Ovary (tissue), 9 donors: Measurements from ENCODE around the gene CPNE4. TPM values are rescaled to one million over a fixed set of nuclear protein-coding genes. Genes with fewer than 3 reads are reported as not detected.

Experiments
- DNase-seq, 5 donors: peaks; one replicate each; pipeline ENCODE4 v3.0.0-alpha.2; 2019 to 2020
- H3K27ac ChIP-seq, 2 donors: fragments of 200-600 bp; one replicate each; pipeline versions ENCODE4 v1.5.1 to v1.8.0; 2019 to 2022
- H3K27me3 ChIP-seq: fragments of 200-600 bp; one replicate; pipeline ENCODE4 v1.8.0; 2022
- H3K36me3 ChIP-seq: fragments of 200-600 bp; sonication (generic); one replicate; pipeline ENCODE4 v1.5.1; 2019
- H3K4me1 ChIP-seq: one replicate; pipeline ENCODE4 v1.8.1; 2013; ENCODE audit warnings: mild to moderate bottlenecking, moderate library complexity; ENCODE audit not compliant: insufficient read depth
- H3K4me3 ChIP-seq: fragments of 200-600 bp; sonication (generic); one replicate; pipeline ENCODE4 v1.5.1; 2017
- H3K9me3 ChIP-seq, 2 donors: fragments of 200-600 bp in 1 of 2; sonication (generic) in 1 of 2; one replicate each; pipeline versions ENCODE4 v1.5.1 to v1.8.1; 2013 to 2019; ENCODE audit warnings: mild to moderate bottlenecking in 1 of 2, moderate library complexity in 1 of 2
- EP300 ChIP-seq: sonication (generic); formaldehyde crosslinking; IDR thresholded peaks from one replicate; pipeline ENCODE4 v1.6.1; 2017; ENCODE audit warnings: antibody characterized with exemption
- POLR2A ChIP-seq: fragments of 450-650 bp; IDR thresholded peaks from one replicate; pipeline ENCODE4 v1.6.1; 2017; ENCODE audit warnings: antibody characterized with exemption, mild to moderate bottlenecking, moderate library complexity
- WGBS, 3 donors: extraction: QIAGEN DNeasy Blood & Tissue Kit in 1 of 3; methylation state at CpG; one replicate each; pipeline versions ENCODE4 v1.1.5 to v1.1.7; 2013 to 2017; 5-methylcytosine and 5-hydroxymethylcytosine counted together
- intact Hi-C, 4 donors: fragments of 100-400 bp; cut with DNase I; formaldehyde crosslinking; loops; one replicate each; pipeline versions ENCODE4 v1.11.0 to v1.15.1; 2022 to 2023
- polyA plus RNA-seq, 2 donors: library from polyadenylated mRNA; stranded (reverse); fragments of 200-250 nt in 1 of 2; fragments of 350-450 nt in 1 of 2; fragmentation: Illumina TruSeq in 1 of 2; extraction: RNeasy Lipid Tissue Mini Kit (QIAGEN cat#74804) in 1 of 2; gene quantifications; one replicate each; pipeline ENCODE4 v1.2.3, GENCODE V29; 2013 to 2014
- total RNA-seq, 7 donors: library from RNA; depleted of rRNA in 2 of 7; stranded (reverse); fragments of >200 nt in 2 of 7; fragmentation: NEBNext Ultra II Directional in 3 of 7; extraction: Animal tissue kit (Norgen Biotek cat#: 25700) in 3 of 7; gene quantifications; one replicate each; pipeline versions ENCODE4 v1.1.0 to v1.2.4, GENCODE V29; 2016 to 2023
- TF ChIP-seq, protein P1 (sequence below), 3 donors: fragments of 450-650 bp in 2 of 3; fragments of 200-600 bp in 1 of 3; IDR thresholded peaks; one replicate each; pipeline versions ENCODE4 v1.5.1 to v1.8.0; 2016 to 2022; ENCODE audit warnings: antibody characterized with exemption in 3 of 3, mild to moderate bottlenecking in 1 of 3
- donor health status: DM: no; HTN: no; CAD: no; lungs with moderate emphysema.
- donor health status: DM: no; HTN: no; CAD: no.
- donor health status: Bipolar disorder and iron deficiency.
- donor health status: DM: yes; HTN: yes; CAD: no.
- donor health status: DM: no; HTN: no; CAD: no.
- donor health status: DM: yes; HTN: yes; CAD: no.

CPNE4 gene
- total and polyA plus RNA-seq, 9 donors = 0.11 to 0.27 (median 0.13) TPM; not detected in 6

DNA sequence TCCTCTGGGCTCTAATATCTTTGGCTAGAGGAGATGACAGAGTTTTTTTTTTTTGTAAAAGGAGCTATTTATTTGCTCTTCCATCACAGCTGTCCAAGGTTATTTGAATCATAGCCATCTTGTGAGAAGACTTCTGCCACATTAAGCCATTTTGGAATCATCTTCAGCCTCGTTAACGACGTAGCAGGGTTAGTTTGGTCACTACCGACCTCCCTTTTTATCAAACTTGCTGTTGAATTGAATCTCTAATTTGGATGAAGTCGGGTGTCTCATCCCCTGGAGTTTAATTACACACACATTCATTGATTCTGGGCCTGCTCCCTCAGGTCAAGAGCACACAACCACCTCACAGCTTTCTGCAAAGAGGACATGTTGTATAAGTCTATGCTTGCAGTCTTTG lies 238.7 kb downstream of the CPNE4 start:
- WGBS, 3 donors = 49 to 56% (median 52%) methylated on average over 5 of the region's 5 CpGs
- H3K27me3 ChIP-seq = no peaks in the 10 kb centered on the region
- H3K36me3 ChIP-seq = no peaks in the 10 kb centered on the region
- intact Hi-C loops = no loop called here
- H3K4me1 ChIP-seq = no peaks in the 10 kb centered on the region
- no peak overlapping the region for H3K27ac ChIP-seq
- H3K9me3 ChIP-seq = no peaks in the 10 kb centered on the region
- DNase-seq = no peak
- TF ChIP-seq, protein P1, sequence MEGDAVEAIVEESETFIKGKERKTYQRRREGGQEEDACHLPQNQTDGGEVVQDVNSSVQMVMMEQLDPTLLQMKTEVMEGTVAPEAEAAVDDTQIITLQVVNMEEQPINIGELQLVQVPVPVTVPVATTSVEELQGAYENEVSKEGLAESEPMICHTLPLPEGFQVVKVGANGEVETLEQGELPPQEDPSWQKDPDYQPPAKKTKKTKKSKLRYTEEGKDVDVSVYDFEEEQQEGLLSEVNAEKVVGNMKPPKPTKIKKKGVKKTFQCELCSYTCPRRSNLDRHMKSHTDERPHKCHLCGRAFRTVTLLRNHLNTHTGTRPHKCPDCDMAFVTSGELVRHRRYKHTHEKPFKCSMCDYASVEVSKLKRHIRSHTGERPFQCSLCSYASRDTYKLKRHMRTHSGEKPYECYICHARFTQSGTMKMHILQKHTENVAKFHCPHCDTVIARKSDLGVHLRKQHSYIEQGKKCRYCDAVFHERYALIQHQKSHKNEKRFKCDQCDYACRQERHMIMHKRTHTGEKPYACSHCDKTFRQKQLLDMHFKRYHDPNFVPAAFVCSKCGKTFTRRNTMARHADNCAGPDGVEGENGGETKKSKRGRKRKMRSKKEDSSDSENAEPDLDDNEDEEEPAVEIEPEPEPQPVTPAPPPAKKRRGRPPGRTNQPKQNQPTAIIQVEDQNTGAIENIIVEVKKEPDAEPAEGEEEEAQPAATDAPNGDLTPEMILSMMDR (IDR thresholded peaks at IDR 0.05) = no peak
- no peak for TF ChIP-seq EP300
- H3K4me3 ChIP-seq = no peak overlapping the region

DNA sequence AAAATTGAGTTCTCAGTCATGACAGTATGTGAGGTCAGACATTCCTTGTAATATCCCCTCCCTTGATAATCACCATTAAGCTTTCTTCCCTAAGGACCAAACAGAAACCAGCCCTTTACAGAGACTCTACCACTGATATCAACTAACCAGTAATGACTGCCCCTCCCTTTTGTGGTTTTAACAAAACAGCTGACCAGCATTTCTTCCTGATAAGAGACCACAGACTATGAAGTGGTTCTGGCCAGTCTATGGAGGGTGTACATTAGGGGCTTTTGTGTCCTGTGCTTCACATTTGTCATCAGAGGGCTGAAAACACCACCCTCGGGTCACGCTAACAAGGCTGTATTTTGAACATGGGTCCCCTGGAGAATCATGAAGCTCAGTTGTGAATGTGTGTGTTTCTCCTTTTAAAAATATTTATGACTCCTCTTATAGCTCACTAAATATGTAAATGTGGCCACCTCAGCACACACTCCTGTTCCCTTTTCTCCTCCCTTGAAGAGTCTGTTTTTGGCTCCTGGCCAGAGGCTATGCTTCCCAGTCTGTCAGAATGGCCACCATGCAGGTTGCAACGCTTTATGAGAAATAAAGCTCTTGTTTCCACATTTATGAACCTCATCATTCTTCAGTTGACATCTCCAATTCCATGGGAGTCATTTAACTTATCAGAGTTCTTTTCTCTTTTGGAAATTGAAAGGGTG lies 239.3 kb downstream of the CPNE4 start:
- Histone ChIP-seq H3K9me3 (no peaks in the 10 kb centered on the region), H3K27ac (no peak overlapping the region), H3K4me3 (no peak overlapping the region), H3K27me3 (no peaks in the 10 kb centered on the region), H3K36me3 (no peaks in the 10 kb centered on the region), H3K4me1 (no peaks in the 10 kb centered on the region)
- no peak for DNase-seq
- TF ChIP-seq, protein P1 (IDR thresholded peaks at IDR 0.05) = no peak
- no peak for TF ChIP-seq EP300
- TF ChIP-seq POLR2A = no peak
- WGBS, 3 donors = 67 to 82% (median 74%) methylated on average over 3 of the region's 3 CpGs
- intact Hi-C loops = no loop called here

DNA sequence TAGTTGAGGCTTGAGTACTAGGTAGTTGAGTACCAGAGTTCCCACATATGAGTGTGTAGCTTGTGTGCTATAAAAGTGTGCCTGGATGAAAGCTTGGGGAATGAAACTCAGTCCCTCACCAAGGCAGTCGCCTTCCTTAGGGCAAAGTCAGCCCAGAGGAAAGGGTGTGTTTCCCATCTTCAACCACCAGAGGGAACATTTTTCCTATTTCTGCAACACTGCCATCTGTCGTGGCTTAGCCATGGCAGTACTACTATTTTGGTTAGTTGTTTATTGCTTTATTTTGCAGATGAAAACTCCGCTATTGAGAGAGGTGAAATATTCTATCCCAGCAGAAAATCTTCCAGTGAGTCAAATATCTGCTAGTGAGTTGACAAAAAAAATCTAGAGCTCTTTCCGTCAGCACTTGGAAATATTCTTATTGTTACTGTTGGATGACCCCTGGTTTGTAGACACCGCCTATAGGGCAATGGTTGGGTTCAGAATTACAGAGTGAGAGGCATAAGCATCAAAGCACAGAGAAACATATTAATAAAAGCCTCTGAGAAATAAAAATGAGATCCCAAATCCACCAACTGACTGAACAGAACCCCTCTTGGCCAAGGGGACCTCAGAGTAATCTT lies 239.9 kb downstream of the CPNE4 start:
- no peak overlapping the region for H3K4me3 ChIP-seq
- TF ChIP-seq POLR2A (no peak), EP300 (no peak)
- TF ChIP-seq, protein P1 (IDR thresholded peaks at IDR 0.05) = no peak
- H3K36me3 ChIP-seq = no peaks in the 10 kb centered on the region
- H3K4me1 ChIP-seq = no peaks in the 10 kb centered on the region
- no peak overlapping the region for H3K27ac ChIP-seq
- intact Hi-C loops = no loop called here
- no peak for DNase-seq
- no peaks in the 10 kb centered on the region for H3K9me3 ChIP-seq
- H3K27me3 ChIP-seq = no peaks in the 10 kb centered on the region
- WGBS, 3 donors = 30 to 33% (median 32%) methylated on average over 5 of the region's 5 CpGs

DNA sequence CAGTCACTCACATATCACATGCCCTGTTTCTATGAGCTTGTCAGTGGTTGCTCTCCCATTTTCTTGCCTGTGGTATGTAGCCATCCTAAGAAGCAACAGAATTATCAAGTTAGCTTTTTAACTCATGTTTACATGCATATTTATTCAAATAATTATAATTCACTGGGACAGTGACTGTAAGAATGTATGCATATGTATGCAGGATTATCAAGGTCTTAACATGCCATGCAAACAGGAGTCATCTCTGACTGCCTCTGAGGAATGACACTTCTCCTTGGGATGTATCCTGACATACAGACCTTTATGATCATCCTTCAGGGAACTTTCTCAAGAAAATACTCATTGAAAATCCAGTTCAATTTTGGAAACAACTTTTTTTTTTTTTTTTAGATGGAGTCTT lies 240.9 kb downstream of the CPNE4 start:
- no peak for DNase-seq
- intact Hi-C loops = no loop called here
- Histone ChIP-seq H3K4me3 (no peak overlapping the region), H3K9me3 (no peaks in the 10 kb centered on the region), H3K27me3 (no peaks in the 10 kb centered on the region), H3K36me3 (no peaks in the 10 kb centered on the region), H3K27ac (no peak overlapping the region), H3K4me1 (no peaks in the 10 kb centered on the region)
- no peak for TF ChIP-seq EP300
- TF ChIP-seq POLR2A = no peak
- TF ChIP-seq, protein P1 (IDR thresholded peaks at IDR 0.05) = no peak
